Dermis blood vessel endothelial cell (primary cell): ENCODE data around the gene MPL. TPM values are rescaled to one million over a fixed set of nuclear protein-coding genes. Genes with fewer than 3 reads are reported as not detected.
A peak's percentile ranks its signal among the peaks of the same experiment; 100 is the strongest.

ENCODE experiments used
- DNase-seq: peaks from one replicate; pipeline ENCODE4 v3.0.0; 2010
- total RNA-seq: library from RNA; depleted of rRNA; stranded (reverse); fragments of >200 nt; gene quantifications from 2 replicates; pipeline ENCODE4 v1.2.3, GENCODE V29; 2014

The MPL gene
- total RNA-seq, 1 donor from 2014 or later: not detected

- no peak for DNase-seq
Observed at GRCh38 chr1:43327549-43328292, 9.9 kb upstream of the MPL start.

GRCh38 chr1:43329995-43330751, 7.4 kb upstream of the MPL start:
- DNase-seq: peak; percentile 85

GRCh38 chr1:43331688-43332087, 5.9 kb upstream of the MPL start:
- no peak for DNase-seq

GRCh38 chr1:43334453-43335205, 3.0 kb upstream of the MPL start:
- DNase-seq: no peak

- DNase-seq: no peak
Observed at GRCh38 chr1:43338001-43338400, 383 bp downstream of the MPL start.

- DNase-seq: no peak
Observed at GRCh38 chr1:43339584-43340232, 2.1 kb downstream of the MPL start.

- DNase-seq: no peak
Observed at GRCh38 chr1:43340559-43340958, 2.9 kb downstream of the MPL start.

- DNase-seq: no peak
Observed at GRCh38 chr1:43344267-43344850, 6.7 kb downstream of the MPL start.

- no peak for DNase-seq
Observed at GRCh38 chr1:43345120-43345519, 7.5 kb downstream of the MPL start.

GRCh38 chr1:43346636-43347035, 9.0 kb downstream of the MPL start:
- DNase-seq: no peak

GRCh38 chr1:43348343-43348808, 10.8 kb downstream of the MPL start:
- DNase-seq: peak; percentile 32

- peak; percentile 72 for DNase-seq
Observed at GRCh38 chr1:43348809-43349593, 11.4 kb downstream of the MPL start.

GRCh38 chr1:43349594-43350306, 12.1 kb downstream of the MPL start:
- DNase-seq: no peak

- no peak for DNase-seq
Observed at GRCh38 chr1:43350976-43351375, 13.4 kb downstream of the MPL start.

GRCh38 chr1:43351421-43352350, 14.1 kb downstream of the MPL start:
- no peak for DNase-seq

- DNase-seq: no peak
Observed at GRCh38 chr1:43352351-43352705, 14.7 kb downstream of the MPL start.

GRCh38 chr1:43352881-43353280, 15.3 kb downstream of the MPL start:
- no peak for DNase-seq

- DNase-seq: no peak
Observed at GRCh38 chr1:43354471-43354870, 16.9 kb downstream of the MPL start.

GRCh38 chr1:43354936-43355335, 17.3 kb downstream of the MPL start:
- no peak for DNase-seq

GRCh38 chr1:43357251-43357650, 19.6 kb downstream of the MPL start:
- DNase-seq: no peak
